Vagina (tissue), 2 donors: ENCODE measurements around the gene RPS6KA1.

Source experiments
- CTCF ChIP-seq, 3 experiments: fragments of 450-650 bp in 2 of 3; fragments of 200-600 bp in 1 of 3; sonication (generic) in 1 of 3; IDR thresholded peaks; one replicate each; pipeline ENCODE4 v1.5.1; 2017 to 2019; ENCODE audit warnings: antibody characterized with exemption in 3 of 3, mild to moderate bottlenecking in 2 of 3, moderate library complexity in 2 of 3
- POLR2A ChIP-seq, 2 donors: fragments of 450-650 bp; IDR thresholded peaks; one replicate each; pipeline ENCODE4 v1.6.1; 2017; ENCODE audit warnings: antibody characterized with exemption in 2 of 2, mild to moderate bottlenecking in 2 of 2, moderate library complexity in 2 of 2
- POLR2AphosphoS5 ChIP-seq, 2 donors: sonication (generic); formaldehyde crosslinking; IDR thresholded peaks; one replicate each; pipeline ENCODE4 v1.9.0; 2017; ENCODE audit warnings: antibody characterized with exemption in 2 of 2, mild to moderate bottlenecking in 2 of 2, low read depth in 1 of 2; ENCODE audit not compliant: insufficient read depth in 1 of 2

- TF ChIP-seq POLR2A (IDR thresholded peaks at IDR 0.05) (no peak), CTCF (IDR thresholded peaks at IDR 0.05) (peak; percentile 72 to 90 (median 74)), POLR2AphosphoS5 (IDR thresholded peaks at IDR 0.05; ENCODE audit: insufficient read depth in 1 of 2, low read depth in 1 of 2) (peak in 1 of 2 donors; percentile 87)
These were observed 72.9 kb downstream of the RPS6KA1 start for GRCh38 chr1:26602378-26602959.
